GM19438 (cell line): Measurements from ENCODE around the gene ERCC6.

ENCODE experiments used
- ATAC-seq: cut with Tn5 transposase; IDR thresholded peaks from one replicate; pipeline ENCODE4 v1.9.1; 2021; ENCODE audit warnings: low read depth; ENCODE audit not compliant: unreplicated experiment

Gene ERCC6

GRCh38 chr10:49538381-49539319 lies at the start of gene ERCC6:
Gene ERCC6, minus strand, starts transcription at chr10:49539121.
- peak; percentile 83 for ATAC-seq

GRCh38 chr10:49587981-49588380 lies 49.1 kb upstream of the ERCC6 start:
- no peak for ATAC-seq

GRCh38 chr10:49585387-49585786 lies 46.5 kb upstream of the ERCC6 start:
- no peak for ATAC-seq

- no peak for ATAC-seq
These were observed 40.7 kb upstream of the ERCC6 start for GRCh38 chr10:49579621-49580020.

GRCh38 chr10:49578392-49578791 lies 39.5 kb upstream of the ERCC6 start:
- no peak for ATAC-seq

- ATAC-seq = no peak
These were observed 38.4 kb upstream of the ERCC6 start for GRCh38 chr10:49577182-49577925.

- ATAC-seq = no peak
These were observed 36.7 kb upstream of the ERCC6 start for GRCh38 chr10:49575489-49576072.

- no peak for ATAC-seq
These were observed 33.7 kb upstream of the ERCC6 start for GRCh38 chr10:49572594-49573114.

GRCh38 chr10:49571388-49571787 lies 32.5 kb upstream of the ERCC6 start:
- no peak for ATAC-seq

- no peak for ATAC-seq
These were observed 30.2 kb upstream of the ERCC6 start for GRCh38 chr10:49569031-49569631.

GRCh38 chr10:49568235-49568634 lies 29.3 kb upstream of the ERCC6 start:
- ATAC-seq = no peak

- ATAC-seq = no peak
These were observed 28.9 kb upstream of the ERCC6 start for GRCh38 chr10:49567810-49568209.

- no peak for ATAC-seq
These were observed 25.6 kb upstream of the ERCC6 start for GRCh38 chr10:49564461-49565009.

- no peak for ATAC-seq
These were observed 24.0 kb upstream of the ERCC6 start for GRCh38 chr10:49562893-49563292.

GRCh38 chr10:49560526-49560925 lies 21.6 kb upstream of the ERCC6 start:
- no peak for ATAC-seq

GRCh38 chr10:49559476-49559875 lies 20.6 kb upstream of the ERCC6 start:
- no peak for ATAC-seq

GRCh38 chr10:49558190-49558589 lies 19.3 kb upstream of the ERCC6 start:
- no peak for ATAC-seq

GRCh38 chr10:49557681-49558080 lies 18.8 kb upstream of the ERCC6 start:
- ATAC-seq = no peak

GRCh38 chr10:49556723-49557122 lies 17.8 kb upstream of the ERCC6 start:
- no peak for ATAC-seq

- ATAC-seq = no peak
These were observed 13.4 kb upstream of the ERCC6 start for GRCh38 chr10:49552277-49552676.
